Activated B cell treated with CpG ODN at 0.5 μM for 24 hours (primary cell): Measurements from ENCODE around the gene ABHD4. TPM values are rescaled to one million over a fixed set of nuclear protein-coding genes. Genes with fewer than 3 reads are reported as not detected.

Experiments used
- ATAC-seq: fragments of 200-7000 bp; cut with Tn5 transposase; one replicate; pipeline ENCODE4 v1.10.0; 2021; ENCODE audit warnings: low read depth, mild to moderate bottlenecking, moderate library complexity
- CTCF ChIA-PET: fragments of 350-600 bp; sonication (Branson Sonifier 250); formaldehyde crosslinking; loops from one replicate; lab custom pipeline; 2021; ENCODE audit warnings: antibody characterized with exemption; lab: Charles Lee
- POLR2A ChIA-PET: fragments of 350-600 bp; sonication (Branson Sonifier 250); formaldehyde crosslinking; loops from one replicate; lab custom pipeline; 2021; ENCODE audit warnings: antibody characterized with exemption; lab: Charles Lee
- DNase-seq: peaks from one replicate; pipeline ENCODE4 v3.0.0; 2022
- H3K27ac Mint-ChIP-seq: one replicate; pipeline ENCODE4 v1.8.0; 2020; ENCODE audit warnings: mixed read lengths
- H3K27me3 Mint-ChIP-seq: one replicate; pipeline ENCODE4 v1.8.0; 2021; ENCODE audit warnings: mixed read lengths
- H3K36me3 Mint-ChIP-seq: one replicate; pipeline ENCODE4 v1.8.0; 2021; ENCODE audit warnings: low read depth, mixed read lengths
- H3K4me1 Mint-ChIP-seq: one replicate; pipeline ENCODE4 v1.8.0; 2021; ENCODE audit warnings: mixed read lengths
- H3K4me3 Mint-ChIP-seq: one replicate; pipeline ENCODE4 v1.8.0; 2020; ENCODE audit warnings: mild to moderate bottlenecking, mixed read lengths
- H3K9me3 Mint-ChIP-seq: one replicate; pipeline ENCODE4 v1.8.0; 2020; ENCODE audit warnings: mixed read lengths
- CTCF ChIP-seq: fragments of 200-600 bp; IDR thresholded peaks from one replicate; pipeline ENCODE4 v1.8.0; 2022; ENCODE audit warnings: antibody characterized with exemption, mild to moderate bottlenecking
- intact Hi-C: fragments of 100-400 bp; cut with micrococcal nuclease; formaldehyde crosslinking; loops from one replicate; pipeline ENCODE4 v1.15.1; 2024
- total RNA-seq: library from RNA; stranded (reverse); gene quantifications from 2 replicates; pipeline ENCODE4 v1.2.3, GENCODE V29; 2022

Gene ABHD4
- total RNA-seq, result 12.1 and 13.0 TPM in 2 replicates

- peak within 1 kb of the TSS; percentile 95 for H3K4me3 Mint-ChIP-seq
- H3K27me3 Mint-ChIP-seq, result peaks cover 2% of the 10 kb centered on the region
- peak; percentile 71 for DNase-seq
- intact Hi-C loops, result loop anchor here (1.0 kb wide), 2 partner anchors 9 to 28 kb away; partner anchors contain the start of gene DAD1
- H3K27ac Mint-ChIP-seq, result peak within 1 kb of the TSS; percentile 88
- ChIA-PET CTCF (interaction anchor here (1.1 to 2.1 kb wide), 6 partner anchors 9 to 470 kb away, joined by 3 to 14 read pairs (median 5); partner anchors contain the start of gene DAD1), POLR2A (interaction anchor here (0.5 to 2.1 kb wide), 12 partner anchors 9 to 1570 kb away, joined by 3 to 40 read pairs (median 4); partner anchors contain the start of genes ACIN1, DAD1, OXA1L and RBM23)
- H3K36me3 Mint-ChIP-seq, result peaks cover 23% of the 10 kb centered on the region
- no peaks in the 10 kb centered on the region for H3K9me3 Mint-ChIP-seq
- peaks cover 28% of the 10 kb centered on the region for H3K4me1 Mint-ChIP-seq
- TF ChIP-seq CTCF, result no peak
- peak; percentile 90 for ATAC-seq
Measured at GRCh38 chr14:22598099-22598895, at the start of gene ABHD4. Gene ABHD4, plus strand, starts transcription at chr14:22598300. Its CDS starts 7 bp downstream, at chr14:22598307.

- DNase-seq, result no peak
- no peak for ATAC-seq
- intact Hi-C loops, result no loop called here
- Mint-ChIP-seq H3K4me1 (peaks cover 80% of the 10 kb centered on the region), H3K4me3 (peak overlapping the region; percentile 72), H3K27ac (peak overlapping the region; percentile 90), H3K27me3 (no peaks in the 10 kb centered on the region), H3K36me3 (peaks cover 29% of the 10 kb centered on the region), H3K9me3 (no peaks in the 10 kb centered on the region)
- CTCF ChIA-PET, result interaction anchor here (1.3 to 2.6 kb wide), 6 partner anchors 12 to 159 kb away, joined by 4 to 10 read pairs (median 7); no protein-coding TSS in a partner anchor
- TF ChIP-seq CTCF, result no peak
- POLR2A ChIA-PET, result interaction anchor here (0.6 to 13.3 kb wide), 15 partner anchors 11 to 101 kb away, joined by 3 to 243 read pairs (median 8); no protein-coding TSS in a partner anchor
Measured at GRCh38 chr14:22549324-22549962, 48.7 kb upstream of the ABHD4 start.

- H3K9me3 Mint-ChIP-seq, result no peaks in the 10 kb centered on the region
- intact Hi-C loops, result loop anchor here (1.0 kb wide), 1 partner anchor 13 kb away; no protein-coding TSS in a partner anchor
- DNase-seq (no peak), ATAC-seq (peak; percentile 85)
- peak overlapping the region; percentile 90 for H3K27ac Mint-ChIP-seq
- H3K27me3 Mint-ChIP-seq, result no peaks in the 10 kb centered on the region
- CTCF ChIA-PET, result interaction anchor here (0.9 to 2.6 kb wide), 8 partner anchors 13 to 159 kb away, joined by 3 to 11 read pairs (median 7); no protein-coding TSS in a partner anchor
- POLR2A ChIA-PET, result interaction anchor here (0.6 to 13.3 kb wide), 19 partner anchors 9 to 166 kb away, joined by 3 to 243 read pairs (median 4); no protein-coding TSS in a partner anchor
- H3K36me3 Mint-ChIP-seq, result peaks cover 29% of the 10 kb centered on the region
- TF ChIP-seq CTCF, result no peak
- peak overlapping the region; percentile 72 for H3K4me3 Mint-ChIP-seq
- peaks cover 80% of the 10 kb centered on the region for H3K4me1 Mint-ChIP-seq
Measured at GRCh38 chr14:22549981-22550673, 48.0 kb upstream of the ABHD4 start.

GRCh38 chr14:22551605-22551997, 46.5 kb upstream of the ABHD4 start:
- CTCF ChIA-PET, result interaction anchor here (0.6 to 2.4 kb wide), 5 partner anchors 15 to 73 kb away, joined by 3 to 11 read pairs (median 3); no protein-coding TSS in a partner anchor
- POLR2A ChIA-PET, result interaction anchor here (1.1 to 13.3 kb wide), 6 partner anchors 14 to 74 kb away, joined by 3 to 243 read pairs (median 34); no protein-coding TSS in a partner anchor
- intact Hi-C loops, result no loop called here
- Mint-ChIP-seq H3K27ac (peak overlapping the region; percentile 90), H3K9me3 (no peaks in the 10 kb centered on the region), H3K36me3 (peaks cover 32% of the 10 kb centered on the region), H3K27me3 (peaks cover 4% of the 10 kb centered on the region), H3K4me3 (peak overlapping the region; percentile 72), H3K4me1 (peaks cover 84% of the 10 kb centered on the region)
- ATAC-seq, result no peak
- no peak for DNase-seq
- no peak for TF ChIP-seq CTCF
